ENCODE measurements around the gene NAT8L.

The NAT8L gene

DNA sequence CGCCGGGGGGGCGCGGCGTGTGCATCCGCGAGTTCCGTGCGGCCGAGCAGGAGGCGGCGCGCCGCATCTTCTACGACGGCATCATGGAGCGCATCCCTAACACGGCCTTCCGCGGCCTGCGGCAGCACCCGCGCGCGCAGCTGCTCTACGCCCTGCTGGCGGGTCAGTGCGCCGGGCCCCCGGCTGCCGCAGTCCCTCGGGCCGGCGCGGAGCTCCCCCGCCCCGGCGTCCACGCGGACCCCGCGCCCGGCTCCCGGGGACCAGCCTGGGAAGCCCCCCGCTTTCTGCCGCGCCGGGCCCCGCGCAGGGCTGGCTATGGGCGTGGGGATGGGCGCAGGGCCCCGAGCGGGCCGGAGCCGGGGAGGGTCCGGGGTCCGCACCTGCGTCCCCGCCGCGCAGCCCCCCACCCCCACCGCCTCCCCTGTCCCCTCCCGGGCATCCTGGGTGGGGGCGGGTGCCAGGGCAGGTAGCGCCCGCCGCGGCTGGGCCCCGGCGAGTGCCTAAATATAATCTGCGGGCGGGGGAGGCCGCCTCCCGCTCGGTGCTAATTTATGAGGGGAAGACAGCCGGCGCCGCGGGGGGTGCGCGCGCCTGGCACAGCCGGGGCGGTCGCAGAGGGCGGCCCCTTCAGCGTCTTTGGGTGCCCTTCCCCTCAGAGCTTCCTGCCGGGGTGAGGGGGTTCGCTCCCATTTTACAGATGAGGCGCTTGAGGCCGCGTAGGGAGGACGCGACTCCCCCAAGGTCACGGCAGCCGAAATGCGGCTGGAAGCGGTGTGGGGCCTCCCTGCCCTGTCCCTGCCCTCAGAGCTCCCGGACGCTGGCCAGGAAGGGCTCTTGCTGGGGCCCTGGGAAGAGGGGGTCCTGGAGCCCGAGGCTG lies 837 bp downstream of the NAT8L start:
- Histone ChIP-seq H3K27me3 (peaks cover 83% of the 10 kb centered on the region), H3K9me3 (no peaks in the 10 kb centered on the region), H3K4me3 (ENCODE audit: low read depth in 1 of 2, low read length in 1 of 2) (no peak overlapping the region), H3K4me1 (ENCODE audit: control insufficient read depth in 1 of 2, insufficient read depth in 1 of 2, low read depth in 1 of 2, low read length in 1 of 2) (peaks cover 0 to 9% of the 10 kb centered on the region in 2 experiments), H3K27ac (no peak overlapping the region), H3K36me3 (no peaks in the 10 kb centered on the region)
- TF ChIP-seq, protein P1, sequence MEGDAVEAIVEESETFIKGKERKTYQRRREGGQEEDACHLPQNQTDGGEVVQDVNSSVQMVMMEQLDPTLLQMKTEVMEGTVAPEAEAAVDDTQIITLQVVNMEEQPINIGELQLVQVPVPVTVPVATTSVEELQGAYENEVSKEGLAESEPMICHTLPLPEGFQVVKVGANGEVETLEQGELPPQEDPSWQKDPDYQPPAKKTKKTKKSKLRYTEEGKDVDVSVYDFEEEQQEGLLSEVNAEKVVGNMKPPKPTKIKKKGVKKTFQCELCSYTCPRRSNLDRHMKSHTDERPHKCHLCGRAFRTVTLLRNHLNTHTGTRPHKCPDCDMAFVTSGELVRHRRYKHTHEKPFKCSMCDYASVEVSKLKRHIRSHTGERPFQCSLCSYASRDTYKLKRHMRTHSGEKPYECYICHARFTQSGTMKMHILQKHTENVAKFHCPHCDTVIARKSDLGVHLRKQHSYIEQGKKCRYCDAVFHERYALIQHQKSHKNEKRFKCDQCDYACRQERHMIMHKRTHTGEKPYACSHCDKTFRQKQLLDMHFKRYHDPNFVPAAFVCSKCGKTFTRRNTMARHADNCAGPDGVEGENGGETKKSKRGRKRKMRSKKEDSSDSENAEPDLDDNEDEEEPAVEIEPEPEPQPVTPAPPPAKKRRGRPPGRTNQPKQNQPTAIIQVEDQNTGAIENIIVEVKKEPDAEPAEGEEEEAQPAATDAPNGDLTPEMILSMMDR (IDR thresholded peaks at IDR 0.05), result no peak

DNA sequence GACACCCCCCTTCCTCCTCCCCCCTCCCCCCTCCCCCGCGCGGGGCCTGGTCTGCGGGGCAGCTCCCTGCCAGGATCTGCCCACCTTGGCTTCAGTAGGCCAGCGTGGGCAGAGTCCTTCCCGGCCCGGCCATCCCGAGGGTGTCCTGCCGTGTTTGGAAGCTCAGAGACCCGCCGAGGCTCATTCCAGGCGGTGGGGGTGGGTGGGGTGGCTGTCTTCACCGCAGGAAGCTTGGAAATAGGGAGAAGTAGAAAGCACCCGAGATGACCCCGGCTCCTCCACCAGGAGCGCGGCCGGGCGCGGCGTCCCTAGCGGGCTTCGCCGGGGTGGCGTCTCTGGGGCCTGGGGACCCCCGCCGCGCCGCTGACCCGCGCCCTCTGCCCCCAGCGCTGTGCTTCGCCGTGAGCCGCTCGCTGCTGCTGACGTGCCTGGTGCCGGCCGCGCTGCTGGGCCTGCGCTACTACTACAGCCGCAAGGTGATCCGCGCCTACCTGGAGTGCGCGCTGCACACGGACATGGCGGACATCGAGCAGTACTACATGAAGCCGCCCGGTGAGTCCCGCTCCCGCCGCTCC lies 1.6 kb downstream of the NAT8L start:
- Histone ChIP-seq H3K4me3 (ENCODE audit: low read depth in 1 of 2, low read length in 1 of 2) (no peak overlapping the region), H3K27ac (no peak overlapping the region), H3K4me1 (ENCODE audit: control insufficient read depth in 1 of 2, insufficient read depth in 1 of 2, low read depth in 1 of 2, low read length in 1 of 2) (peaks cover 0 to 9% of the 10 kb centered on the region in 2 experiments), H3K36me3 (no peaks in the 10 kb centered on the region), H3K9me3 (no peaks in the 10 kb centered on the region), H3K27me3 (peaks cover 76% of the 10 kb centered on the region)
- TF ChIP-seq, protein P1 (IDR thresholded peaks at IDR 0.05), result no peak

- Histone ChIP-seq H3K36me3 (no peaks in the 10 kb centered on the region), H3K4me1 (ENCODE audit: control insufficient read depth in 1 of 2, insufficient read depth in 1 of 2, low read depth in 1 of 2, low read length in 1 of 2) (peaks cover 0 to 9% of the 10 kb centered on the region in 2 experiments), H3K27ac (no peak overlapping the region), H3K27me3 (peaks cover 68% of the 10 kb centered on the region), H3K9me3 (no peaks in the 10 kb centered on the region), H3K4me3 (ENCODE audit: low read depth in 1 of 2, low read length in 1 of 2) (no peak overlapping the region)
- TF ChIP-seq, protein P1 (IDR thresholded peaks at IDR 0.05), result no peak
Measured at GRCh38 chr4:2061186-2062131, 2.3 kb downstream of the NAT8L start.

GRCh38 chr4:2062168-2062807 lies 3.2 kb downstream of the NAT8L start:
- H3K4me3 ChIP-seq (ENCODE audit: low read depth in 1 of 2, low read length in 1 of 2), result no peak overlapping the region
- no peaks in the 10 kb centered on the region for H3K36me3 ChIP-seq
- TF ChIP-seq, protein P1 (IDR thresholded peaks at IDR 0.05), result no peak
- H3K27me3 ChIP-seq, result peaks cover 60% of the 10 kb centered on the region
- no peaks in the 10 kb centered on the region for H3K9me3 ChIP-seq
- no peak overlapping the region for H3K27ac ChIP-seq
- H3K4me1 ChIP-seq (ENCODE audit: control insufficient read depth in 1 of 2, insufficient read depth in 1 of 2, low read depth in 1 of 2, low read length in 1 of 2), result peaks cover 0 to 9% of the 10 kb centered on the region in 2 experiments

Data from neutrophil (primary cell).